GM19395 (cell line): ENCODE measurements around the gene DEPDC1B.
"Not testable (repeated sequence)": the region's sequence is repeated elsewhere in the genome, so short reads cannot be mapped to it uniquely, and the experiment has no call there.

Experiments
- ATAC-seq: cut with Tn5 transposase; IDR thresholded peaks from one replicate; pipeline ENCODE4 v1.9.1; 2021; ENCODE audit warnings: mild to moderate bottlenecking, moderate library complexity; ENCODE audit not compliant: unreplicated experiment

Gene DEPDC1B

GRCh38 chr5:60699288-60699608 lies 718 bp downstream of the DEPDC1B start:
- no peak for ATAC-seq

- no peak for ATAC-seq
Observed at GRCh38 chr5:60698336-60698735, 1.6 kb downstream of the DEPDC1B start.

GRCh38 chr5:60690326-60690725 lies 9.6 kb downstream of the DEPDC1B start:
- ATAC-seq, result no peak

GRCh38 chr5:60688980-60689379 lies 11.0 kb downstream of the DEPDC1B start:
- no peak for ATAC-seq

GRCh38 chr5:60687927-60688720 lies 11.8 kb downstream of the DEPDC1B start:
- peak; percentile 93 for ATAC-seq

GRCh38 chr5:60686157-60686556 lies 13.8 kb downstream of the DEPDC1B start:
- no peak for ATAC-seq

- ATAC-seq, result no peak
Observed at GRCh38 chr5:60685700-60686099, 14.3 kb downstream of the DEPDC1B start.

- no peak for ATAC-seq
Observed at GRCh38 chr5:60685028-60685427, 14.9 kb downstream of the DEPDC1B start.

GRCh38 chr5:60682007-60682406 lies 18.0 kb downstream of the DEPDC1B start:
- ATAC-seq, result not testable (repeated sequence)

GRCh38 chr5:60679816-60680215 lies 20.1 kb downstream of the DEPDC1B start:
- no peak for ATAC-seq

- ATAC-seq, result peak; percentile 80
Observed at GRCh38 chr5:60677850-60678664, 21.9 kb downstream of the DEPDC1B start.

- ATAC-seq, result no peak
Observed at GRCh38 chr5:60675286-60675685, 24.7 kb downstream of the DEPDC1B start.

- no peak for ATAC-seq
Observed at GRCh38 chr5:60674251-60675069, 25.5 kb downstream of the DEPDC1B start.

- ATAC-seq, result no peak
Observed at GRCh38 chr5:60673334-60673733, 26.6 kb downstream of the DEPDC1B start.

GRCh38 chr5:60672693-60673264 lies 27.2 kb downstream of the DEPDC1B start:
- ATAC-seq, result no peak

GRCh38 chr5:60671899-60672692 lies 27.9 kb downstream of the DEPDC1B start:
- ATAC-seq, result no peak

GRCh38 chr5:60670749-60671148 lies 29.2 kb downstream of the DEPDC1B start:
- ATAC-seq, result no peak

GRCh38 chr5:60668686-60669304 lies 31.2 kb downstream of the DEPDC1B start:
- ATAC-seq, result no peak

- ATAC-seq, result no peak
Observed at GRCh38 chr5:60651872-60652620, 47.9 kb downstream of the DEPDC1B start.
